HEK293 (cell line): ENCODE data around the gene ZNF33A.

Source experiments
- EGR2 ChIP-seq: fragments of 450-650 bp; formaldehyde crosslinking; IDR thresholded peaks from 2 replicates; pipeline ENCODE4 v1.5.1; 2016; ENCODE audit warnings: low read depth, missing biosample characterization, missing genetic modification characterization
- HIC1 ChIP-seq: fragments of 450-650 bp; formaldehyde crosslinking; IDR thresholded peaks from 2 replicates; pipeline ENCODE4 v1.5.1; 2016; ENCODE audit warnings: missing biosample characterization, missing genetic modification characterization
- IKZF3 ChIP-seq: fragments of 450-650 bp; IDR thresholded peaks from 2 replicates; pipeline ENCODE4 v1.5.0; 2018; ENCODE audit warnings: missing biosample characterization, mild to moderate bottlenecking, missing genetic modification characterization, moderate library complexity
- INSM2 ChIP-seq: fragments of 450-650 bp; formaldehyde crosslinking; IDR thresholded peaks from 2 replicates; pipeline ENCODE4 v1.5.1; 2016; ENCODE audit warnings: missing biosample characterization, missing genetic modification characterization
- PBX3 ChIP-seq: sonication (generic); formaldehyde crosslinking; IDR thresholded peaks from 2 replicates; pipeline ENCODE4 v1.8.1; 2022; ENCODE audit warnings: mild to moderate bottlenecking, moderate library complexity, missing genetic modification reagents
- PRDM10 ChIP-seq: fragments of 450-650 bp; formaldehyde crosslinking; IDR thresholded peaks from 2 replicates; pipeline ENCODE4 v1.5.1; 2016; ENCODE audit warnings: missing biosample characterization, missing genetic modification characterization
- PRDM4 ChIP-seq: fragments of 450-650 bp; formaldehyde crosslinking; IDR thresholded peaks from 2 replicates; pipeline ENCODE4 v1.5.1; 2017; ENCODE audit warnings: missing biosample characterization, missing genetic modification characterization
- ZBTB11 ChIP-seq: fragments of 450-650 bp; formaldehyde crosslinking; conservative IDR thresholded peaks from 2 replicates; pipeline ENCODE4 v1.5.1; 2016; ENCODE audit warnings: low read depth, missing biosample characterization, missing genetic modification characterization
- ZNF26 ChIP-seq: fragments of 450-650 bp; formaldehyde crosslinking; IDR thresholded peaks from 2 replicates; pipeline ENCODE4 v1.5.1; 2016; ENCODE audit warnings: missing biosample characterization, missing genetic modification characterization
- ZNF292 ChIP-seq: fragments of 450-650 bp; formaldehyde crosslinking; IDR thresholded peaks from 2 replicates; pipeline ENCODE4 v1.5.1; 2016; ENCODE audit warnings: low read depth, missing biosample characterization, missing genetic modification characterization, borderline replicate concordance
- ZNF341 ChIP-seq: fragments of 450-650 bp; formaldehyde crosslinking; IDR thresholded peaks from 2 replicates; pipeline ENCODE4; 2016; ENCODE audit warnings: low read depth, missing biosample characterization, missing genetic modification characterization
- ZNF354C ChIP-seq: fragments of 450-650 bp; formaldehyde crosslinking; IDR thresholded peaks from 2 replicates; pipeline ENCODE4 v1.5.1; 2016; ENCODE audit warnings: missing biosample characterization, missing genetic modification characterization, low read depth, borderline replicate concordance
- ZNF391 ChIP-seq: fragments of 450-650 bp; formaldehyde crosslinking; IDR thresholded peaks from 2 replicates; pipeline ENCODE4 v1.5.1; 2016; ENCODE audit warnings: low read depth, missing biosample characterization, missing genetic modification characterization, borderline replicate concordance
- ZNF394 ChIP-seq: fragments of 450-650 bp; formaldehyde crosslinking; IDR thresholded peaks from 2 replicates; pipeline ENCODE4 v1.5.1; 2016; ENCODE audit warnings: missing biosample characterization, missing genetic modification characterization, mild to moderate bottlenecking, moderate library complexity, borderline replicate concordance
- ZNF398 ChIP-seq: fragments of 450-650 bp; formaldehyde crosslinking; IDR thresholded peaks from 2 replicates; pipeline ENCODE4 v1.5.1; 2017; ENCODE audit warnings: missing biosample characterization, missing genetic modification characterization
- ZNF623 ChIP-seq: fragments of 450-650 bp; formaldehyde crosslinking; IDR thresholded peaks from 2 replicates; pipeline ENCODE4 v1.5.1; 2016; ENCODE audit warnings: missing biosample characterization, missing genetic modification characterization
- ZNF776 ChIP-seq: fragments of 450-650 bp; formaldehyde crosslinking; IDR thresholded peaks from 2 replicates; pipeline ENCODE4 v1.5.0; 2017; ENCODE audit warnings: missing biosample characterization, missing genetic modification characterization, borderline replicate concordance
- ZXDB ChIP-seq: fragments of 450-650 bp; formaldehyde crosslinking; IDR thresholded peaks from 2 replicates; pipeline ENCODE4 v1.5.1; 2016; ENCODE audit warnings: missing biosample characterization, missing genetic modification characterization

Gene ZNF33A

GRCh38 chr10:38010119-38010903, at the start of gene ZNF33A (continued):
- peak; percentile 71 for TF ChIP-seq ZBTB11 (tag by site-specific recombination)
- peak; percentile 49 for TF ChIP-seq ZNF394 (tag by site-specific recombination)
- TF ChIP-seq HIC1, result peak; percentile 51
- no peak for TF ChIP-seq ZNF354C (tag by site-specific recombination)
- TF ChIP-seq ZNF391 (tag by site-specific recombination), result no peak
- TF ChIP-seq INSM2 (tag by site-specific recombination), result no peak
- peak; percentile 85 for TF ChIP-seq IKZF3 (tag by site-specific recombination)
- peak; percentile 83 for TF ChIP-seq ZNF341 (tag by site-specific recombination)
- TF ChIP-seq PRDM10 (tag by site-specific recombination), result peak; percentile 97
- no peak for TF ChIP-seq ZNF26
- no peak; the same call in 1 of the 2 replicates for TF ChIP-seq ZNF398
- peak; percentile 62; the same call in 1 of the 2 replicates for TF ChIP-seq ZXDB (tag by site-specific recombination)
- TF ChIP-seq EGR2 (tag by site-specific recombination), result peak; percentile 88
- no peak for TF ChIP-seq ZNF776 (tag by site-specific recombination)
- TF ChIP-seq PBX3, result no peak
- TF ChIP-seq ZNF623 (tag by site-specific recombination), result no peak
- TF ChIP-seq PRDM4 (tag by site-specific recombination), result 0 out of 2 replicates have a peak, but pooled peaks have one; percentile 13
- TF ChIP-seq ZNF292 (tag by site-specific recombination), result no peak
